GM12801 (cell line): ENCODE measurements around the gene VASN.

Source experiments
- TF ChIP-seq, protein P1 (sequence below): IDR thresholded peaks from one replicate; pipeline ENCODE4 v1.5.1; 2011; ENCODE audit warnings: control low read depth; ENCODE audit not compliant: insufficient read length; ENCODE audit errors: extremely low read depth

Gene VASN

DNA sequence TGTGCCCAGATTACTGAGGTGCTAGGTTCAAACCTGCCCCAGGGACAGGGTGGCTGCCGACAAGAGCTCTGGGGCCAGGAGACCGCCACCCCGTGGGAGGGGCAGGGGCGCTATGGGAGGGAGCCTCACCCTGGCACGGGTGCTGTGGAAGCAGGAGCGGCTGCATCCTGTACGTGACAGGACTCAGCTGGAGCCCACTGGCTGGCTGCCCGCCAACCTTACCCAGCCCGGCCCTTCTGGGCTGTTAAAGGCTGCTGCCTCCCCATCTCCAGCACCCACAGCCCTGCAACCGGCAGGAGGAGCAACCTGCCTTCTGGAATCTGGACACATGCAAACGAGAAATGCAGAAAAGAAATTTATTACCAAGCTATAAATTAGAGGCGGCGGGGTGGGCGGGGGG, 31.7 kb upstream of the VASN start:
- TF ChIP-seq, protein P1, sequence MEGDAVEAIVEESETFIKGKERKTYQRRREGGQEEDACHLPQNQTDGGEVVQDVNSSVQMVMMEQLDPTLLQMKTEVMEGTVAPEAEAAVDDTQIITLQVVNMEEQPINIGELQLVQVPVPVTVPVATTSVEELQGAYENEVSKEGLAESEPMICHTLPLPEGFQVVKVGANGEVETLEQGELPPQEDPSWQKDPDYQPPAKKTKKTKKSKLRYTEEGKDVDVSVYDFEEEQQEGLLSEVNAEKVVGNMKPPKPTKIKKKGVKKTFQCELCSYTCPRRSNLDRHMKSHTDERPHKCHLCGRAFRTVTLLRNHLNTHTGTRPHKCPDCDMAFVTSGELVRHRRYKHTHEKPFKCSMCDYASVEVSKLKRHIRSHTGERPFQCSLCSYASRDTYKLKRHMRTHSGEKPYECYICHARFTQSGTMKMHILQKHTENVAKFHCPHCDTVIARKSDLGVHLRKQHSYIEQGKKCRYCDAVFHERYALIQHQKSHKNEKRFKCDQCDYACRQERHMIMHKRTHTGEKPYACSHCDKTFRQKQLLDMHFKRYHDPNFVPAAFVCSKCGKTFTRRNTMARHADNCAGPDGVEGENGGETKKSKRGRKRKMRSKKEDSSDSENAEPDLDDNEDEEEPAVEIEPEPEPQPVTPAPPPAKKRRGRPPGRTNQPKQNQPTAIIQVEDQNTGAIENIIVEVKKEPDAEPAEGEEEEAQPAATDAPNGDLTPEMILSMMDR = no peak

DNA sequence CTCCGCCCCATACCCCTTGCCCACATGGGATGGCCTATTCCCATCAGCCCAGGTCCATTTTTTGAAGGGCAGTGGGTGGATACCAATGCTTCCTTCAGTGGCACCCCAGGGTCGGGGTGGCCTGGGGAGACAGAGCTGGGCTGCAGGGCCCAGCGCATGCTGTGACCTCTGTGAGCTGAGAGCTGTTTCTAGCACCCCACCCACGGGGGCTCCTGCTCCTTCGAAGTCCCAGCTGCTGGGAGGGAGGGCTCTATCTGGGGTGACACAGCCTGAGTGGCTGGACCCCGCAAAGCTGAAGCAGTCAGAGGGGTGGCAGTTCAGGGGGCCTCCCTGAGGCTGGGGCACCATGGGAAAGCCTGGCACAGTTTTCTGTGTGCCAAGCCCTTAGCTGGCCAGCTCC, 31.2 kb upstream of the VASN start:
- TF ChIP-seq, protein P1 = no peak

DNA sequence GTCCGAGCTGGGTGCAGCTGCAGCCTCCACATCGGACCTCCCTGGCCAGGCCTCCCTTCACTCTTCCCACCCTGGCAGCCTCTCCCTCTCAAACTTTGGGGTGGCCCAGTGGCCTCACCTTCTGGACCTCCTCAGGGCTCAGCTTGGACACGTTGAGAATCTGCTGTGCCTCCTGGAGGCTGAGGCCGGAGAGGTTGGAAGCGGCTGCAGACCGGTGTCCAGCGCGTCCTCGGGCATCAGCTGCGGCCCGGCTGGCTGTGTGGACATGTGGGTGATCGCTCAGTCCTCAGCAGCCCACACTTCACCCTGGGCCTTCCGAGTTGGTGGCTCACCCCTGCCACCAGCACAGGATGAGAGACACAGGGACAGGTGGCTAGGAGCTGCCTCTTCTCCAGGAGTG, 30.4 kb upstream of the VASN start:
- TF ChIP-seq, protein P1 = no peak

DNA sequence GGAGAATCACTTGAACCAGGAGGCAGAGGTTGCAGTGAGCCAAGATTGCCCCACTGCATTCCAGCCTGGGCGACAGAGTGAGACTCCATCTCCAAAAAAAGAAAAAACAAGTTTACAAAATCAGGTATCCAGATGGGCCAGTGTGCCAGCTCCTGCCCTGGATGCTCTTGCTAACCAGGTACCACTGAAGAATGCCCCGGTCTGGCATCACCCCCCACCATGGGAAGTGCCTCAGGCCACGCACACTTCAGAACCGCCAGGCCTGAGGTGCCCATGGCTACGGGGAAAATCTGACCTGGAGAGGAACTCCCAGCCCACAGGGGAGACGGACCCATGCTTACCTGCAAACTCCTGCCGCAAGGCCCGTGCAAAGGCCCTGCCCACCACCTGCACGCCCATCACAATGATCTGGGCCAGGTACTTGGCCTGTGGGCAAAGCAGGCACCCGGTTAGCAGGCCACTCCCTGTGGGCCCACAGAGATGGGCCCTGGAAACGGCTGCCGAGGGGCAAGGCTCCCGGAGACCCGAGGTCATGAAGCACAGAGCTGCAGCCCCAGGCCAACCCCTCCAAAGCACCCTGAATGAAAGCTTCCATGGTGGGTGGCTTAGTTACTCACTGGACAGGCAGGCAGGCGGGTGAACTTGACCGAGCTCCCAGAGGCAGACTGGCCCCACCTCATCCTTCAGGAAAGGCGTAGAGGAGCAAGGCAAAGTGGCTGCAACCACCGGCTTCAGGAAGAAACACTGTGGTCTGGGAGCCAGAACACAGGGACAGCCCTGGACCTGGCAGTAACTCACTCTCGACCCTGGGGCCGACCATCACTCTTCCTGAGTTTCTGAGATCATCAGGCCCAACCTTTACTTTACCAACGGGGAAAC, 28.5 kb upstream of the VASN start:
- TF ChIP-seq, protein P1 = no peak

DNA sequence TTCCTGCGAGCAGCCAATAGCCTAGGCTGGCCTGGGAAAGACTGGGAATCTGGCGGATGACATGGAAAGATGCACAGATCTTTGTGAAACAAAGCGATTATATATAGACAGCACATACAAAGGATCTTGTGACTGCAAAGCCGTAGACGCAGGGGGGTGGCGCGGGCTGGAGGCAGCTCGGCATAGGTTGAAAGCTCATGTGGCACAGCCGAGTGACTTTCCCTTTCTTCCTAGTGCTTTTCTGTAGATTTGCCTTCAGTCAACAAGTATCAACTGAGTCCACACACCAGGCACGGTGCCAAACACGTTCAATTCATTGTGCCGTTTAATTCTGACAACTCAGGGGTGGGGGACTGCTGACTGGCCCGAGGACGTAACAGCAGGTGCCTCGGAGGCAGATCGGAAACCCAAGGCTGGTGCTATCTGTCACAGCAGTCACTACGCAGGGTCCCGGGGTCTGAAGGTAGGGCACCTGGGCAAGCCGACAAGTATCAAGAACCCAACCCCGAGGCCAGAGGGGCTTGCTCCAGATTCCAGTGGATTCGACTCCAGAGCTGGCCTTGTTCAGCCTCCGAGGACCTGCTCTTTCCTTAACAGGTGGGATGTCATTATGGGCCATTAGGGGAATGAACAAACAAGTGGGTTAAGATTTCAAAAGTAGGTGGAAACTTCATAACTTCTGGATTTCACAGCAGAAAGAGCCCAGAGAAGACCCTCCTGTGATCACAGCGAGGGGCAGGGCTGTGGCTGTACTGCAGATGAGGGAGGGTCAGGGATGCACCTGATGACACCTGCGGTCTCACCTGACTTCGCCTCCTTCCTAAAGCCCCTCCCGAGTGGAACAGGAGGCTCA, 26.4 kb upstream of the VASN start:
- TF ChIP-seq, protein P1 = no peak

DNA sequence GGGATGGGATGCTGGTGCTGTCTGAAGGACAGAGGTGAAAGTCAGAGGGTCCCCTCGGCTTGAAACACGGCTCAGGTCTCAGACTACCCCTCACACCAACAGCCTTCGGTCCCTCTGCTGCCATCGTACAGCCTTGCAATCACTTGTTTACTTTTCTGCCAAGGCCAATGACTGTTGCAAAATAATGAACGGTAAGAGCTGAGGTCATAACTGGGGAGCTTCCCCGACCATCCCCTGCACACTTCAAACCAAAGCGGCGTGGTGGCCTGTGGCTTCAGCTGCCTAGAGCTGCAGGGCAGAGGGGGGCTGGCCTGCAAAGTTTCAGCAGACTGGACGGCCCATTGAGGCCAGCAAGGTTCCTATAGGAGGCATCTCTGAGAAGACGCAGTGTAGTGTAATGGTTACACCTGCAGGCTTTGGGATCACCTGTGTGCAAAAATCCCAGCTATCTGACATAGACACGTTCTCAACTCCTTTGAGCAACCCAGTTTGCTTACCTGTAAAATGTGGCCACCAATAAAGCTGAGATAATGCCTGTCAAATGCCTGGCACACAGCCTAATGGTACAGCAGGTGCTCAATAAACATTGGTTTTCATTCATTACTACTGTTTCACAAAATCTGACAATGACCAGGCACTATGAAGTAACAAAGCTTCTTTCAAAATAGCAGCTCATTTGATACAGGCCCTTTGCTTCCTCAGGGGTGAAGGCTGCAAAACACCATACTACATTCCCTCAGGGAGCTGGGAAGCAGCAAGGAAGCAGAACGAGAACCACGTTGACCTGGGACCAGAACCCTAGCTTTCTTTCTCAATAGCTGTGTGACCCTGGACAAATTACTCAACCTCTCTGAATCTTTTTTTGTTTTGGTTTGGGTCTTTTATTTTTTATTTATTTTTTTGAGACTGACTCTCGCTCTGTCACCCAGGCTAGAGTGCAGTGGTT, 25.5 kb upstream of the VASN start:
- TF ChIP-seq, protein P1 = no peak

DNA sequence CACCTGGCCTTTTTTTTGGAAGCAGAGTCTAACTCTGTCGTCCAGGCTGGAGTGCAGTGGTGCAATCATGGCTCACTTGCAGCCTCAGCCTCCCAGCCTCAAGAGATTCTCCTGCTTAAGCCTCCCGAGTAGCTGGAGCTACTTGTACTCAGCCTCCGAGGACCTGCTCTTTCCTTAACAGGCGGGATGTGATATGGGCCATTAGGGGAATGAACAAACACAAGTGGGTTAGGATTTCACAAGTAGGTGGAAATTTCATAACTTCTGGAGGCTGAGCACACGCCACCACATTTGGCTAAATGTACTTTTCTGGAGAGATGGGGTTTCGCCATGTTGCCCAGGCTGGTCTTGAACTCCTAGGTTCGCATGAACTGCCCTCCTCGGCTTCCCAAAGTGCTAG, 24.6 kb upstream of the VASN start:
- TF ChIP-seq, protein P1 = no peak
